ENCODE data around the gene RNF182.

DNA sequence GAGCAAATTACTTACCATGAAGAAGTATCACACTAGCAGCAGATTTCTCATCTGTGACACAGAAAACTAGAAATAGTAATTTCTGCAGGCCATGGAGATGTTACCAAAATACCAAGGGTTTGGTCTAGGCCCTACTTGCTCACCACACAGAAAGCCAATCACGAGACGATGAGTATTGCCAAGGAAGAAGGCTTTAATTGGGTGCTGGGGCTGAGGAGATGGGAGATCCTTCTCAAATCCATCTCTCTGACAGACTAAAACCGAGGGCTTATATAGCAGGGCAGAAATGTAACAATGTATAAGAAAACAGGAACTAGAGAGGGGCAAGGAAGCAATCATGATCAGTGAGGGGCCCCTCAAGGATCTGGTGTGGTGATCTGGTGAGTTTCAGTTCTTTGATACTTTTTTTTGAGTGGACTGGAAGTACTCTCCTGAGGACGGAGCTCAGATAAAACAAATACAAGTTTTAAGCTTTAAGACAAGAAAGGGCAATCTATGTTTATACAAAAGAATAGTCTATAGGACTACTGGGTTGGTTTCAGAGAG lies 40.9 kb downstream of the RNF182 start:
- TF ChIP-seq EZH2 (IDR thresholded peaks at IDR 0.05; ENCODE audit: insufficient read depth, low read length): no peak
- TF ChIP-seq, protein P1, sequence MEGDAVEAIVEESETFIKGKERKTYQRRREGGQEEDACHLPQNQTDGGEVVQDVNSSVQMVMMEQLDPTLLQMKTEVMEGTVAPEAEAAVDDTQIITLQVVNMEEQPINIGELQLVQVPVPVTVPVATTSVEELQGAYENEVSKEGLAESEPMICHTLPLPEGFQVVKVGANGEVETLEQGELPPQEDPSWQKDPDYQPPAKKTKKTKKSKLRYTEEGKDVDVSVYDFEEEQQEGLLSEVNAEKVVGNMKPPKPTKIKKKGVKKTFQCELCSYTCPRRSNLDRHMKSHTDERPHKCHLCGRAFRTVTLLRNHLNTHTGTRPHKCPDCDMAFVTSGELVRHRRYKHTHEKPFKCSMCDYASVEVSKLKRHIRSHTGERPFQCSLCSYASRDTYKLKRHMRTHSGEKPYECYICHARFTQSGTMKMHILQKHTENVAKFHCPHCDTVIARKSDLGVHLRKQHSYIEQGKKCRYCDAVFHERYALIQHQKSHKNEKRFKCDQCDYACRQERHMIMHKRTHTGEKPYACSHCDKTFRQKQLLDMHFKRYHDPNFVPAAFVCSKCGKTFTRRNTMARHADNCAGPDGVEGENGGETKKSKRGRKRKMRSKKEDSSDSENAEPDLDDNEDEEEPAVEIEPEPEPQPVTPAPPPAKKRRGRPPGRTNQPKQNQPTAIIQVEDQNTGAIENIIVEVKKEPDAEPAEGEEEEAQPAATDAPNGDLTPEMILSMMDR (IDR thresholded peaks at IDR 0.05; ENCODE audit: insufficient read depth, low read depth, low read length): no peak
